NCI-H345 treated with DMSO at 0.1 percent for 48 hours (cell line): ENCODE results near the gene GSTO2.
A peak's percentile ranks its signal among the peaks of the same experiment; 100 is the strongest.

ENCODE experiments used
- DNase-seq: peaks from one replicate; lab custom pipeline; 2025; ENCODE audit not compliant: unreplicated experiment; lab: John Stamatoyannopoulos, UW

GSTO2 gene

DNA sequence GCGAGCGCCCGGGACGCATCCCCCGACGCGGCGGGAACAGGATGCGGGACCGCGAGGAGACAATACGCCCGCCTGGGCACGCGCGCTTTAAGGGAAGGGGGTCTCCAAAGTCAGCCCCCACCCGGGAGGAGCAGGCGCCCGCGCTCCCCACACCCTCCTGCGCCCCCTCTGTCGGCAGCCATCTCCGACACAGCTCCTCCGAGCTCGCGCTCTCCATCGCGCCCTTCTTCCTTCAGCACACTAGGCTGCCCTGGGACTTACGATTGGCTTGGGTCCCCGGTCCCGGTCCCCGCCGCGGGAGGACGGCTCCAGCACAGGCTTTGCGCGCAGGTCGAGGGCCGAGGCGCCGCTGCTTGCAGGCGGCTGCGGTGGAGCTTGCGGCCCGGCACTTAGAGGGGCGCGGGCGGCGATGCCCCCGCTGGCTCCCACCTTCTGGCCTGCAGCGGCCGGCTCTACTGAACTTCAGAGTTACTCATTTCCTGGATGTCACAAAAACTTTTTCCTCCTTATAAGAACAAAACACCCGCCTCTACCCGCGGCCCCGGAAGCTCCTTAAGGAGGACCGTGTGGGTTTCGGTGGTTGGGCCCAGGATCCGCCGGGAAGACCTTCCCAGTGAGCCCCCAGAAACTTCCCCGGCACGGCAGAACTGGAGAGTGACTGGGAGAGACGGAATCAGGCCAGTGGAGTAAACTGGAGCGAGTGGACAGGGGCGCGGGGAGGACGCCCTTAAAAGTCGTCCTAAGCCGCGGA lies 69.2 kb downstream of the GSTO2 start, which contains the start of gene ITPRIP:
Gene ITPRIP, minus strand, starts transcription at position 481 of the 751 bp plus-strand sequence. CDS start 22,414 bp downstream, outside the sequence.
- no peak for DNase-seq

DNA sequence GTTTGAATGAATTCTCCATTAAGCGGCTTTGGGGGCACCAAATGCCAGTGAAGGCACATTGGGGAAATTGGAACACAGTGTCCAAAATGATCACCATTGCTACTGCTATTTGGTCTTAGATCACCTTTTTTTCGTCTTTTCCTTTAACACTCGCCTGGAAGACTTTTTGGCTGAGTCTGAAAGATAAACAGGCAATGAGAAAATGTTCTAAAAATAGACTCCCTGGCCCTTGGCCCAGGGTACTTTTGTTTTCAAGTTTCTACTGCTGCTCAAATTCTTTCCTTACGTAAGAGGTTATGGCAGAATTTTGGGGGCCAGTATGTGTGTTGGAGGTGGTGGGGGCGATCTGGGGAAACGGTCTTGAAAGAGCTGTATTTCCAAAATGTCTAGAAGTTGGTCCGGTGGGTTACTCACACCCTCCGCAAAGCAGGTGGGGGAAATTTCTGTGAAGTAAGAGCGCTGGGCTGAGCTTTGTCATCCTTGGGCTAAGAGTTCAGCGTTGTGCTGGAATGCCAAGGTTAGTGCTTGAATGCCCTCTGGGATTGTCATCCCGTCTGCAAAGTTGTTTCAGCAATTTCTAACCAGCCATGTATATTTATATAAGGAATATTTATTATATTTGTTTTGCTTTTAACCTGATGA lies 70.6 kb downstream of the GSTO2 start:
- no peak for DNase-seq

DNA sequence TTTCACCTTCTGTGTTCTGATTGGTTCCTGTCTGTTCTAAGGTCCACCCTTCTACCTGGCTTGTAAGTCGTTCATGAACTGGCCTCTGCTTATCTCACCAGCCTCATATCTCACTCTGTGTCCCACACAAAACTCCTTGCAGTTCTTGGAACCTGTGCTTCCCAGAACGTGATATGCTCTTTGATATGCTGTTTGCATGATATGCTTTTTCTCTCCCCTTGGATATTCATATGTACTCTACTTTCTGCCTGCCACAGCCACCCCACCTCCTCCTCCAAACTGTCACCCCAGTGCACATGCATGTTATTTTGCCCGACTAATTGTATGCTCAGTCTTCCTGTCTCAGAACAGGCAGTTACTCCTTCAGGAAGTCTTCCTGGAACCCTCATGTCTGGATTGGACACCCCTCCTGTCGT lies 71.1 kb downstream of the GSTO2 start:
- DNase-seq: no peak

DNA sequence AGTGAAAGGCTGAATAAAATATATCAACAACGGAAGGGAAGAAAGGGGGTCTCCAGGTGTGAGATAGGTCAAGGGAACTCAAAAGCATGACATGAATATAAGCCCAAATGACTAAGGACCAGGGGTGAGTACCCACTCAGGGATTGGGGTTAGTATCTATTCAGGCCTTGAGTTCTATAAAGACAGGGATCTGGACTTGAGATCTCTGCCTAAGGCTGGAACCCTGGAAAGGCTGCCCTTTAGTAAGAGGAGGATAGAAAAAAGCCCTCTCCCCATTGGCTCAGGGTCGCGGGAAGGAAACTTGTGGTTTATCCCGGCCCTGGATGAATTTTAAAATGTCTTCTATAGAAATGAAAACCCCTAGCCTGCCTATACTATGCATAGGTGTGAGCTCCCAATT lies 71.7 kb downstream of the GSTO2 start:
- no peak for DNase-seq

DNA sequence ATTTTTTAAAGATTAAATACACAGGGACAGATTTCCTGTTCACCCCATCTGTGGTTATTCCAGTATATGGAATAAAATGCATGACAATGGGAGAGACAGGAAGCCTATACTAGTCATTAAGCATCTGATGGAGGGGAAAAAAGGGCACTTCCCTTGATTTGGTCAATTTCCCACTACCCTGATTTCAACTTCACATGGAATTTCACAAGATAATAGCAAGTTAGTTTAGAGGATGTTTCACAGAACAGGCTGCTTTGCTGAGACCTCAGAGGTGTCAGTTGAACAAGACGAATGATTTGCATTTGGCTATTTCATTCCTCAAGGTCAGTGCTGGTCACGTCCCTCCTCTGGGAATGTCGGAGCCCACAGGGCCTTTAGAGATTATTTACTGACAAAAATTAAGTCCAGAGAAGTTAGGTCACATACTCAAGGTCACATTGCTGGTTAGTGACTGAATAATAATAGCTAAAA lies 74.0 kb downstream of the GSTO2 start:
- no peak for DNase-seq

DNA sequence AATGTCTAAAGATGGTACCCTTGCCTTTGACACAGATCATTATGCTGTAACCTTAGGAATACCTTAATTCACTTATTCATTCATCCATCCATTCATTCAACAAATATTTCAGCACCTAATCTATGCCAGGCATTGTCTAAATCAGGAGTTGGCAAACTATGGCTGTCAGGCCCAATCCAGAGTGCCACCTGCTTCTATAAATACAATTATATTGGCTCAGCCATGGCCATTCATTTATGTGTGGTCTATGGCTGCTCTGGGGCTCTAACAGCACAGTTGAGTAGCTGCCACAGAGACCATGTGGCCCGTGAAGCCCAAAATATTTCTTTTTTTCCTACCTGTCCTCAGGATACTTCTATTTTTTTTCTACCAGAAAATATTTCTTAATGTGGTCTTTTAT lies 75.2 kb downstream of the GSTO2 start:
- no peak for DNase-seq

DNA sequence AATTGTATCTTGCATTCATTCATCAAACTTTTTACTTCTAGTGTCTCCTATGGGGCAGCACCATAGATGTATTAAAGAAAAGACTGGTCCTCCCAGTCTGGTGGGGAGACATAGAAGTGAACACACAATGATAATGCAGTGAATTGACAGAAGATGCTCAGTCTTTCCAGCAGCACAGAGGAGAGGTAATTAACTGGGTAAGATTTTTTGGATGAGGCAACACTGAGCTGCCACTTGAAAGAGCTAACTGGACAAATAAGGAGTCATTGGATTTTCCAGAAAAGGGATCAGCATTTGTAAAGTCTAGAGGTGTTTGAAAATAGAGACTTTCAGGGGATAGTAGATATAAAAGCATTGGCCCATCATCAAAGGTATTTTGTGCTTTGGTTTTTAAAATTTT lies 76.5 kb downstream of the GSTO2 start:
- DNase-seq: no peak

DNA sequence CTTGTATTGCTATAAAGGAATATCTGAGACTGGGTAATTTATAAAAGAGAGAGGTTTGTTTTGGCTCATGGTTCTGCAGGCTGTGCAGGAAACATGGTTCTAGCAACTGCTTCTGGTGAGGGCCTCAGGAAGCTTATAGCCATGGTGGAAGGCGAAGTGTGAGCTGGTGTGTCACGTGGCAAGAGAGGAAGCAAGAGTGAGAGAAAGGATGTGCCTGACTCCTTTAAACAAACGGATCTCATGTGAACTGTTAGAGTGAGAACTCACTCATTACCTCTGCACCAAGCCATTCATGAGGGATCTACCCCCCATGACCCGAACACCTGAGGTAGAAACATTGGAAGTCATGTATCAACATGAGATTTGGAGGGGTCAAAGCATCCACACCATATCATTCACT lies 77.0 kb downstream of the GSTO2 start:
- no peak for DNase-seq

DNA sequence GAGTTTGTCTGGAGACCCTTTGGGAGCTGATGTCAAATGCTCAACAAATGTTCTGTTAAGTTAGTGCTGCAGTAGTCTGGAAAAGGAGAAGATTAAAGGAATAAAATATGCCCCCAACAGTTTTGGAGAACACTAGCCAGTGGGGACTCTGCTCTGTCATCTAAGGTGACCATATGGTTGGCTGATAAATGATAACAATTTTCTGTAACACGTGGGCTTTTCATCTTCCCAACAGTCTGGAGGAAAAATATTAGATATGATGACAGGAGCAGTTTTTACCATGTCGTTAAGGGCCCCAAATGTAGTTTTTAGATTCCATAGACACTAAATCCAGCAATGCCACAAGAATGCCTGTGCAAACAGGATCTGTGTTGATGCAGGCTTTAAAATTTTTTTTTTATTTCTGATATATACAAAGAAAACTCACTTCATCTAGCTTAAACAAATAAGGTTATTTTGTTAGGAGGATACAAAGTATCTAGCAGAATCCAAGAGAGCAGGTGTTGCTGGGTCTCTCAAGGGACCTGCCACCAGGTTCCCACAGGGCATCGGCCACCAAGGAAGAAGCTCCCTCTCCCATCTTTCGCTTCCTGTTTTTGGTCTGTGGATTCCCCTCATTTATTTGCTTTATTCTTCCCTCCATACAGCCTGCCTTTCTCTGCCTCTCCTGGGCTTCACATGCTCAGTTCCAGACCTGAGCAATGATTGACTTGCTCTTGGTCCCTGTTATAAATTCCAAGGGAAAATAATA lies 78.5 kb downstream of the GSTO2 start:
- DNase-seq: no peak

DNA sequence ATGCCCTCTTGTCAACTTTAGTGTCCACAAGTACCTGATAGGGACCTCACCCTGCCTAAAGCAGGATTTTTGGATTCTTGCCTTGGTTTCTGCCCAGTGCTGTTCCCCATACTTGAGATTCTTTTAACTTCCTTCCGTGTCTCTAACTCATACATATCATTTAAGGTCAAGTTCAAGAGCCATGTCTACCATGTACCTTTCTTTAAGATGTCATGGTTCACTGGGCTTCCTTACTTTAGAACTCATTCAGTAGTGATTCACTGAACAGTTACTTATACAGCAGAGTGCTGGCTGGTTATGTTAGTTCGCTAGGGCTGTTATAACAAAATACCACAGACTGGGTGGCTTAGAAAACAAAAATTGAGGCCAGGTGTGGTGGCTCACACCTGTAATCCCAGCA lies 79.6 kb downstream of the GSTO2 start:
- no peak for DNase-seq

DNA sequence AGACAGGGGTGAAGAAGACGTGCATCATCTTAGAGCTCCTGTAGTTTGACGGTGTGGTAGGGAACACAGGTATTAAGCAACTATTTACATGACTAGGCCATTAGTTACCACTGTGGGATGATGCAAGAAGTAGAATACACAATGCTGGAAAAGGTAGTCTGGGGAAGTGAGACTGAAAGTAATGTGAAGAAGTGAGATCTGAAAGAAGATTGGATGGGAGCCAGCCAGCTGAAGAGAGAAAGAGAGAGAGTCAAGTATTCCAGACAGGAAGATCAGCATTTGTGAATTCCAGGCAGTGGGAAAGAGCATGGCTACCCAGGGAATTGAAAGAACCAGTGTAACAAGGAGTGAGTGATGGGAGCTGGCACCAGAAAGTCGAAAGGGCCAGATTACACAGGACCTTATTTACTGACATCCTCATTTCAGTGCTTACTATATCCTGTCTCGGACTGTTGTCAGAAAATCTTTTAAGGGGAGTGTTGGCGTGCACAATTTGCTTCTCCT lies 80.7 kb downstream of the GSTO2 start:
- DNase-seq: no peak

DNA sequence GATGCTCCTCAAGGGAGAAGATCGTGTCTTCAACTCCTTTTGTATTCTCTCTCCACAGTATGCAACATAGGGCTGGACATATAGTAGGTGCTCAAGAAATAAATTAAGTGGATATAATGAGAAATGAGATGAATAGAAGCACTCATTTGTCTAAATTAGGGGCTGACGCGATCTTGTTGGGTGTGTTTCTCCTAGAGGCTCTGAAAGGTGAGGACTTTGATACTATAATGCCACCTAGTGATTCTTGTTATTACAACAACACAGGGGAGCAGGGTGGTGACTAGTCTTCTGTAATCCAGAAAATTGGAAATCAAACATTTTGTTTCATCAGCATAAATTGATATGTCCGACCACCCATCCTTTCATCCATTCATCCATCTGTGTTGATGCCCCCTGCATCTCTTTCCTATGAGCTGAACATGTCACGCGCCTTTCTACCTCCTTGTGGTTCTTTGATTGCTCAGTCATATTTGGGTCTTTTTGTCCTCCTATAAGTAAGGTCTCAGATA lies 81.2 kb downstream of the GSTO2 start:
- peak; percentile 71 for DNase-seq

DNA sequence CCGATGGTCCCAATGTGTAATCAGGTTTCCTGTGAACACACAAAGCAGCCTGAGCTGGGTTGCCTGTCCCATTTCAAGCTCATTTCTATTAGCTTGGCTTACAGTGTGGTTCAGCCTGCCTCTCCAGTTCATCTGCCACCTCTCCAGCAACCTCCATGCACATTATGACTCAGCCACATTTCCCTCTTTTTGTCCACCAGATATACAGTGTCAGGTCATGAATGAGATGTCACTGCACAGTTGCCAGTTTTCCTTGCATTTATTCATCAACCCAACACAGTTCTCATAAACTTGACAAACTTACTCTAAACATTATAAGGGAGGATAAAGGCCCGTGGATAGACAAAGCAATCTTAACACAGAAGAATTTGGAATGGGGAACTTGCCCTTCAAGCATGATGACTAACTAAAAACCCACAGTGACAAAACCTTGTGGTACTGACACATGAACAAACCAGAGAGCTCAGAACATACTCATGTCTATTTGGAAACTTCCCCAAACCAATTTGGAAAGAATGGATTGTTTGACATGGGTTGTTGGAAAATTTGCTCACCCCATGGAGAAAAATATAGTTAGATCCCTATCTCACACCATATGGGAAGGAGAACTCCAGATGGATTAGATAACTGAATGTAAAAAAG lies 82.2 kb downstream of the GSTO2 start:
- no peak for DNase-seq

DNA sequence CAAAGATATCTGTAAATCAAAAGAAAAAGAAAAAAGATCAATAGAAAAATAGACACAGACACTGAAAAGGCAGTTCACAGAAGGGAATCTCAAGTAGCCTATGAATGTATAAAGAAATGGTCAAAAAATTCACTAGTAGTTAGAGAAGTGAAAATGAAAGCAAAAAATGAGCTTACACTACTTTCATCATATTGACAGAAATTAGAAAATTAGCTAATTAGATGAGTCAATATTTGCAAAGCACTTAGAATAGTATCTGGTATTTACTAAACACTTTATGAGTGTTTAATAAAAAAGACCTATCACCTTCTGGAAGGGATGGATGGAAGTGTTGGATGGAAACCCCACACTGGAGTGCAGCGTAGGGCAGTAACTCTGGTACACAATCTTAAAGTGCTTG lies 82.9 kb downstream of the GSTO2 start:
- no peak for DNase-seq

DNA sequence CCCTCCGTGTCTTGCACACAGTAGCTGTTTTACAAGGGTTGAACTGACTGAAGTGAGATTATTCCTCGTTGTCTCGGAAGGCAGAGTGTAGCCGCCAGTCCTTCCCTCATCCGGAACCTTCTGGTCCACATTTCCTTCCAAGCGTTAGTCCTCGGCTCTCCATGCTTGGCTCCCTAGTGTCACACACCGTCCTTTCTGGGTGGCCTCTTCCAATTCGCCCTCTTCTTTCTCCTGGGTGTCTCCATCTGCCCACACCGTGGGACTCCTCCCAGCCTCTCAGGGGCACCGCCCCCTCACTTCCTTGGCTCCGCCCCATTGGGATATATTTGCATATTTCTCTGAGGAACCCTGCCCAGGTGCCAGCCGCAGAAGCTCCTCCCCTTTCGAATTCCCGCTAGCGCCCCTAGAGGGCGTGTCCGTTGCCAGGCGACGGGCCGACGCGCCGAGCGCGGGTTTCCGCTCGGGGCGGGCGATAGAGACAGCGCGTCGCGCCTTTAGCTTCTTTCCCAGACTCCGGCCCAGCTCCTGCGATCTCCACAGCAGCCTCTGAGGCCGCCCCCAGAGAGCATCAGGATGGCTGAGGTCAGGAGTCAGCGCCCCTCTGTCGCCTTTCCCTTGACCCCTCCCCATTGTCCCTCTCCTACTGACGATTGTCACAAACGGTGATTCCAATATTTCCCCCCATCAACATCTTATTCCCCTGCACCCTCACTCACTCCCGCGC lies 84.5 kb downstream of the GSTO2 start, which contains the start of gene CFAP58:
Gene CFAP58, plus strand, starts transcription at position 509 of the 724 bp plus-strand sequence. Its CDS starts 65 bp downstream, at position 574.
- peak; percentile 87 for DNase-seq
